ENCODE results near the gene NIPBL.
"Not testable (repeated sequence)": the region's sequence is repeated elsewhere in the genome, so short reads cannot be mapped to it uniquely, and the experiment has no call there.

Gene NIPBL

GRCh38 chr5:37043693-37044092 is 167.1 kb downstream of the NIPBL start:
- DNase-seq: no peak

- no peak for DNase-seq
These were observed 167.6 kb downstream of the NIPBL start for GRCh38 chr5:37044120-37044519.

GRCh38 chr5:37045703-37046102 is 169.1 kb downstream of the NIPBL start:
- DNase-seq: no peak

GRCh38 chr5:37047947-37048346 is 171.4 kb downstream of the NIPBL start:
- DNase-seq: no peak

GRCh38 chr5:37054391-37054790 is 177.8 kb downstream of the NIPBL start:
- DNase-seq: no peak

- DNase-seq: no peak
These were observed 178.9 kb downstream of the NIPBL start for GRCh38 chr5:37055383-37055990.

- DNase-seq: no peak
These were observed 180.2 kb downstream of the NIPBL start for GRCh38 chr5:37056762-37057161.

- no peak for DNase-seq
These were observed 183.5 kb downstream of the NIPBL start for GRCh38 chr5:37060030-37060429.

GRCh38 chr5:37063739-37064138 is 187.2 kb downstream of the NIPBL start:
- no peak for DNase-seq

GRCh38 chr5:37064442-37064841 is 187.9 kb downstream of the NIPBL start:
- no peak for DNase-seq

- no peak for DNase-seq
These were observed 194.9 kb downstream of the NIPBL start for GRCh38 chr5:37071487-37071886.

- no peak for DNase-seq
These were observed 195.5 kb downstream of the NIPBL start for GRCh38 chr5:37071901-37072581.

GRCh38 chr5:37075399-37075950 is 198.9 kb downstream of the NIPBL start:
- DNase-seq: no peak

GRCh38 chr5:37077146-37077545 is 200.6 kb downstream of the NIPBL start:
- no peak for DNase-seq

GRCh38 chr5:37080697-37081096 is 204.1 kb downstream of the NIPBL start:
- DNase-seq: no peak

GRCh38 chr5:37082977-37083376 is 206.4 kb downstream of the NIPBL start:
- not testable (repeated sequence) for DNase-seq

GRCh38 chr5:37086026-37086425 is 209.5 kb downstream of the NIPBL start:
- not testable (repeated sequence) for DNase-seq

- DNase-seq: no peak
These were observed 210.1 kb downstream of the NIPBL start for GRCh38 chr5:37086466-37087173.

GRCh38 chr5:37088009-37088408 is 211.4 kb downstream of the NIPBL start:
- DNase-seq: no peak

GRCh38 chr5:37090123-37090726 is 213.7 kb downstream of the NIPBL start:
- no peak for DNase-seq

GRCh38 chr5:37090781-37091180 is 214.2 kb downstream of the NIPBL start:
- no peak for DNase-seq

GRCh38 chr5:37093795-37094194 is 217.2 kb downstream of the NIPBL start:
- DNase-seq: not testable (repeated sequence)

GRCh38 chr5:37099267-37099666 is 222.7 kb downstream of the NIPBL start:
- not testable (repeated sequence) for DNase-seq

Measured in stimulated activated CD4-positive, alpha-beta T cell treated with anti-CD3 and anti-CD28 coated beads, Interleukin-4, amount 100 ng/mL, for 1 hour (primary cell).